Caki2 (cell line): ENCODE results near the gene RASA3. TPM values are rescaled to one million over a fixed set of nuclear protein-coding genes. Genes with fewer than 3 reads are reported as not detected.
"Not testable (repeated sequence)": the region's sequence is repeated elsewhere in the genome, so short reads cannot be mapped to it uniquely, and the experiment has no call there.

Source experiments
- DNase-seq: peaks from one replicate; pipeline ENCODE4 v3.0.0-alpha.2; 2015; ENCODE audit warnings: low read depth
- in situ Hi-C: cut with HindIII; loops from 2 replicates; pipeline ENCODE4 v1.10.0; 2016; ENCODE audit warnings: low sequenced_read_pairs, low pct_unique_long_range_greater_than_20kb, mixed read lengths
- total RNA-seq: library from RNA; depleted of rRNA; stranded (reverse); fragments of >200 nt; shearing (Covaris generic); gene quantifications from 2 replicates; pipeline ENCODE4 v1.2.3, GENCODE V29; 2014; ENCODE audit warnings: low replicate concordance; rRNA removed

Gene RASA3, protein sequence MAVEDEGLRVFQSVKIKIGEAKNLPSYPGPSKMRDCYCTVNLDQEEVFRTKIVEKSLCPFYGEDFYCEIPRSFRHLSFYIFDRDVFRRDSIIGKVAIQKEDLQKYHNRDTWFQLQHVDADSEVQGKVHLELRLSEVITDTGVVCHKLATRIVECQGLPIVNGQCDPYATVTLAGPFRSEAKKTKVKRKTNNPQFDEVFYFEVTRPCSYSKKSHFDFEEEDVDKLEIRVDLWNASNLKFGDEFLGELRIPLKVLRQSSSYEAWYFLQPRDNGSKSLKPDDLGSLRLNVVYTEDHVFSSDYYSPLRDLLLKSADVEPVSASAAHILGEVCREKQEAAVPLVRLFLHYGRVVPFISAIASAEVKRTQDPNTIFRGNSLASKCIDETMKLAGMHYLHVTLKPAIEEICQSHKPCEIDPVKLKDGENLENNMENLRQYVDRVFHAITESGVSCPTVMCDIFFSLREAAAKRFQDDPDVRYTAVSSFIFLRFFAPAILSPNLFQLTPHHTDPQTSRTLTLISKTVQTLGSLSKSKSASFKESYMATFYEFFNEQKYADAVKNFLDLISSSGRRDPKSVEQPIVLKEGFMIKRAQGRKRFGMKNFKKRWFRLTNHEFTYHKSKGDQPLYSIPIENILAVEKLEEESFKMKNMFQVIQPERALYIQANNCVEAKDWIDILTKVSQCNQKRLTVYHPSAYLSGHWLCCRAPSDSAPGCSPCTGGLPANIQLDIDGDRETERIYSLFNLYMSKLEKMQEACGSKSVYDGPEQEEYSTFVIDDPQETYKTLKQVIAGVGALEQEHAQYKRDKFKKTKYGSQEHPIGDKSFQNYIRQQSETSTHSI
- total RNA-seq = 11.4 and 11.5 TPM in 2 replicates

DNA sequence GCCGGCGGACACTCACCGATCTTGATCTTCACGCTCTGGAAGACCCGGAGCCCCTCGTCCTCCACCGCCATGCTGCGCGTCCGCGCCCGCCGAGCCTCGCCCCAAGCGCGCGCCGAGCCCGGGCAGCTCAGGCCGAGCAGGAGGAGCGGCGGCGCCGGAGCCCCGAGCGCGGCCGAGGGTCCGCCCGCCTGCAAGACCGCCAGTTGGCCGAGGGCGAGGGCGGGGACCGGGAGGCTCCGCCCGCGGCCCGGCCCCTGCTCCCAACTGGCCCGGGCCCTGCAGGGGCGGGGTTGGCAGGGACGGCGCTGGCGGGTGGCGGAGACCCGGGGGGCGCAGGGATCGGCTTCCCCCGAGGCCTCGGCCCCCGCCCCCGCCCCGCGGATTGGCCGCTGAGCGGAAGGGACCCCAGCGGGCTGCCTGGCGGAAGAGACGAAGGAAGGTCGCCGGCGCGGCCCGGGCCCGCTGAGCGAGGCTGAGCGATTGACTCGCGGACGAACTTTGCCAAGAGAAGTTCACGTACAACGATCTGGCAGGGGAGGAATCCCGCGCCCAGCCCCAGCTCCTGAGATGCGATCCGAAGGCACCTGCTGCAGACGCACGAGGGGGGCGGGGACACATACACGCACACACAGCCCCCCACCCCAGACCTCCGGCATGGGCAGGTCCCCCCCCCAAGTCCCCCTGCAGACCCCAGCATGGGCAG, at the start of gene RASA3:
Gene RASA3 (minus strand): TSS at position 205 of the 703 bp plus-strand sequence. CDS start 134 bp downstream, at position 71.
- in situ Hi-C loops = no loop called here
- DNase-seq = peak; percentile 64

DNA sequence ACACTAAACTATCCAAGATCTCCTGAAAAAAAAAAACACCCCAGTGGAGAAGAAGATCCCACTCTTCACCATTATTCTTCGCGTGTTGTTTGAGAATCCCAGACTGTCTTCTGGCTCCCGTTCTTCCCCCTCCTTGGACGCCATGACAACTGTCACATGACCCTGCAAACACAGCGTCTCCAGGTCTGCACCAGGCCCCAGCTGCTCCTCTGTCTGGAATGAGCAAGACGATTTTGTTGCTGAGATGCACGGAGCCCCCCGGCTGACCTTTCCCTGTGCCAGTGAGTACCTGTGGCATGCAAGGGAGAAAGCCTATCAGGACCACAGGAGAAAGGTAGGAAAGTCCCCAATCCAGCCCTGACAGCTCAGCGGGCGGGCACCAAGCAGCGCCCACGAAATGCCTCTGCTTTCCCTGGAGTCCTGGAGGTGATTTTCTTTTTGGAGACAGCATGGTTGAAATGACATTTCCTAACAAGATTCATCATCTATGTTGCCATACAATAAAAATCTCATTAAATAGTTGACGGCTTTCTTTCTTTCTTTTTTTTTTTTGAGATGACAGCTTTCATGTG, 46.8 kb upstream of the RASA3 start, which contains the start of gene CFAP97D2:
Gene CFAP97D2 (plus strand): TSS at position 171 of the 572 bp plus-strand sequence. CDS start 74 bp downstream, at position 245.
- in situ Hi-C loops = no loop called here
- no peak for DNase-seq

DNA sequence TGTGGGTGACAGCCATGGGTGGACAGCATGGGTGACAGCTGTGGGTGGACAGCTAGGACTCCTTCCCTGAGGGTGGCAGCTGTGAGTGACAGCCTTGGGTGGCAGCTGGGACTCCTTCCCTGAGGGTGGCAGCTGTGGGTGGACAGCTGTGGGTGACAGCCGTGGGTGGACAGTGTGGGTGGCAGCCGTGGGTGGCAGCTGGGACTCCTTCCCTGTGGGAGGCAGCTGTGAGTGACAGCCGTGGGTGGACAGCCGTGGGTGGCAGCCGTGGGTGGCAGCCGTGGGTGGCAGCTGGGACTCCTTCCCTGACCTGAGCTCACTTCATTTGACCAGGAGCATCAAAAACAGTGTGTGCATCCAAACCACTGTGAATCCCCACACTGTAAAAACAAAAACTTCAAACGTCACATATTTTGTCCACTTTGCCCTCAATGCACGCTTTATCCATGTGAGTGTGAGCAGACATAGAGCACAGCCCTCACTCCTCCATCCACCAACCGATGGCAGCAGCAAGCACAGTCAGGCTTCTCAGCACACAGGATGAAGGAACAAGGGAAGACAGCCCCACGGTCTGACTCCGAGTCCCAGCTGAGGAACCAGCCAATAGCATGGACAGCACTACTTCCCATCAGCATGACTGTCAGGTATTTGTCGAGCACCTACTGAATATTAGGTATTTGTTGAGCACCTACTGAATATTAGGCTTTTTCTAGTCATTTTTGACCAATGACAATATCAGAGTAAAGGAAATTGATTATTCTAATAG, 45.0 kb upstream of the RASA3 start:
- no peak for DNase-seq
- in situ Hi-C loops = no loop called here

DNA sequence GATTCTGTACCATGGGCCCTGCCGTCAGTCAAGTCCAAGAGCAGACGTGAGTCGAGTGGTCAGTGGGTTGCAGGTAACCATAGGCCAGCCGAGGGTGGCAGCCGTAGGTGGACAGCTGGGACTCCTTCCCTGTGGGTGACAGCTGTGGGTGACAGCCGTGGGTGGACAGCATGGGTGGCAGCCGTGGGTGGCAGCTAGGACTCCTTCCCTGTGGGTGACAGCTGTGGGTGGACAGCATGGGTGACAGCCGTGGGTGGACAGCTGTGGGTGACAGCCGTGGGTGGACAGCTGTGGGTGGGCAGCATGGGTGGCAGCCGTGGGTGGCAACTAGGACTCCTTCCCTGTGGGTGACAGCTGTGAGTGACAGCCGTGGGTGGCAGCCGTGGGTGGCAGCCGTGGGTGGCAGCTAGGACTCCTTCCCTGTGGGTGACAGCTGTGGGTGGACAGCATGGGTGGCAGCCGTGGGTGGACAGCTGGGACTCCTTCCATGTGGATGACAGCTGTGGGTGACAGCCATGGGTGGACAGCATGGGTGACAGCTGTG, 44.0 kb upstream of the RASA3 start:
- in situ Hi-C loops = not testable (repeated sequence)

DNA sequence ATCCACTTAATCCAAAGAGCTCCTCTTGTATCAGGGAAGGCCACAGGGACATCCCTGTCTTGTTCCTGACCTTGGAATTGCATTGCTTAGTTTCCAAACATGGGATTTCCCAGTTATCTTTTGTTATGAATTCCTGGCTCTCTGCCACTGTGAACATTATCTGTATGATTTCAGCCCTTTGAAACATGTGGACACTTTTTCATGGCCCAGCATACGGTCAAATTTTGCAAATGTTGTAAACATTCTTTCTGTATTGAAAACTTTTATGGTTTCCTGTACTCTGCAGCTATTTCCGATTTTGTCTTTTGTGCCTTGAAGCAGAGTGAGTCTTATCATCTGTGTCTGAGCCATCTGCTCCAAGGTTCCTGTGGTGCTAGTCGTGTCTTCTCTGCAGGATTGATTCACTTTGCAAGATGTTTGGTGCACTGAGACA, 42.1 kb upstream of the RASA3 start:
- in situ Hi-C loops = no loop called here
- no peak for DNase-seq

More for the DNA sequence above, 44.0 kb upstream of the RASA3 start:
- not testable (repeated sequence) for DNase-seq

DNA sequence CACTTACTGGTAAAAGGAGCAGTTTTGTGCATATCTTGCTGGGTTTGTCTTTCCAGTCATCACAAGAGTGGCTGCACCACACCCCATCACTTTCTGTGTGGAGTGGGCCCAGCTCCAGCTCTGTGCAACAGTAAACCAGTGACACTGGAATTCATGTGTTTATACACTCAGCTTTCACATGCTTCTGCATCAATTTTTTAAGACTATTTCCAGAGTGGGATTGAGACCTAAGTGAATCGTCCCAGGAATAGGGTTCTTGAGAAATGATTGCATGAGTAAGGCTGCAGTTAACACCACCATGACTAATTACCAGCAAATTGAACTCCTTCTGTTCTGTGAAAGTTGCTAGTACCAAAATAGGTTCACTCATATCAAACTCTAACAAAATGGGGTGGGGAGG, 41.3 kb upstream of the RASA3 start:
- in situ Hi-C loops = no loop called here
- no peak for DNase-seq

DNA sequence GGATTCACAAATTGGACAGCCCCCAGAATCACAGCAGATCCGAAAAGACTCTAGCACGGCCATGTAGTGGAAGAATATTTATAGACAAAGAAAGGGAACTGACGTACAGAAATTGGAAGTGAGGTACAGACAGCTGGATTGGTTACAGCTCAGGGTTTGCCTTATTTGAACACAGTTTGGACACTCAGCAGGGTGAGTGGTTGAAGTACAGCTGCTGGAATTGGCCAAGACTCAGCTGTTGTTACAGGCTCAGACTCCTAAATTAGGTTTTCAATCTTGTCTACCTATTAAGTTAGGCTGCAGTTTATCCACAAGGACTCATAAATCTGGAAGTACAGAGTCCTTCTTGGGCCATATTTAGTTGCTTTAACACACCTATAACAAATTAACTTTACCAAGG, 40.8 kb upstream of the RASA3 start:
- in situ Hi-C loops = no loop called here
- DNase-seq = no peak

DNA sequence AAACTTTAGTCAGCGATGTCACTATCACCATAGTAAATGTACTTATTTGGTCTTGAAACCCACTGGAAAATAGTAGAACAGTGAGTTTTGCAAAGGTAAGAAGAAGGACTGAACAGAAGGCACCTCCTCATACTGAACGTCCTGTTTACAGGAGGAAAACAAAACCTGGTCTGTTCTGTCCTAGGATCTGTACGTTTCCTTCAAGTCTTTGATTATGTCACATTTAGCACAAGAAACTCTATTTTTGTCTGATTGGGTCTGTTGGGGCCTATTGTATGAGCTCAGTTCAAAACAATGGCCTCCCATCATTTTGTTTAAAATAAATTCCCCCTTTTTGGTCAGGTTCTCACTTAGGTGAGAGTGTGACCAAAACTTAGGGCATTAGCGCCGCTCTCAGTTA, 35.5 kb upstream of the RASA3 start:
- DNase-seq = no peak
- in situ Hi-C loops = no loop called here

DNA sequence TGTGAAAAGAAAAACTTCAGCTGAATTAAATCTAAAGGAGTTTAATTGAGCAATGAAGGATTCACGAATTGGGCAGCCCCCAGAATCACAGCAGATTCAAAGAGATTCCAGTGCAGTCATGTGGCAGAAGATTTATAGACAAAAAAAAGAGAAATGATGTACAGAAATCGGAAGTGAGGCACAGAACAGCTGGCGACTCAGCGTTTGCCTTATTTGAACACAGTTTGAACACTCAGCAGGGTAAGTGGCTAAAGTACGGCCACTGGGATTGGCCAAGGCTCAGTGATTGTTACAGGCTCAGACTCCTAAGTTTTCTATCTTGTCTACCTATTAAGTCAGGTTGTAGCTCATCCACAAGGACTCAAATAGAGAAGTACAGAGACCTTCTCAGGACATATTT, 35.0 kb upstream of the RASA3 start:
- in situ Hi-C loops = no loop called here
- no peak for DNase-seq

DNA sequence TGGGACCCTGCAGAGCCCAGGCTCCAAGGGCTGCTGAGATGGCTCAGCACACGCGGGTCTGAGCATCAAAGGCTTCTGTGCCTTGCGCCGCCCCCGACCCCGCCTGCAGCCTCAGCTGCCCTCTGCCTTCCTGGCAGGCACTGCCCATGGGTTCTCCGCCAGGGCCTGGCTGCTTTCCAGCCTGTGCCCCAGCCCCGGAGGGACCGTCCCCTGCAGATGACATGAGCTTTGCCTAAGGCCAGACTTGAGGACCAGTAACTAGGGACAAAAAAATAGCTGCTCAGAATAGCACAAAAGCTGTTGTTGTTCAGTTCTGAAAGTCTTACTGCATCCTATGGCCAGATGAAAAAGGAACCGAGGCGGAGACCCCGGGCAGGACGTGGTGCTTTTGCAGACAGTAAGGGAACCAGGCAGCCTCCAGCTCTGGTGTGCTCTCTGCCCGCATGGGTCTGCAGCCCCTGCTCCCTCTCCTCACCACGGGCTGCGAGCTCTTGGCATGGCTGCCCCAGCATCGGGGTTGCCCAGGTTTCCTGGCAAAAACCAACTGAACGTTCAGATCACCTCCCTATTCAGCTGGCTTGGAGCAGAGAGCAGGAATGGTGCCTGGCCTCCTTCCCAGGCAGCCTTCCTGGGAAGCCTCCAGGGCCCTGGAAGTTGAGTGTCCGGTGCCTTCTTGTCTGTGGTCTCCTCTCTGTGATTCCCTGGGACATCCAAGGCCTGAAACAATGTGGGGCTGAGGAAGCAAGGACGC, 34.1 kb upstream of the RASA3 start:
- no peak for DNase-seq
- in situ Hi-C loops = no loop called here

DNA sequence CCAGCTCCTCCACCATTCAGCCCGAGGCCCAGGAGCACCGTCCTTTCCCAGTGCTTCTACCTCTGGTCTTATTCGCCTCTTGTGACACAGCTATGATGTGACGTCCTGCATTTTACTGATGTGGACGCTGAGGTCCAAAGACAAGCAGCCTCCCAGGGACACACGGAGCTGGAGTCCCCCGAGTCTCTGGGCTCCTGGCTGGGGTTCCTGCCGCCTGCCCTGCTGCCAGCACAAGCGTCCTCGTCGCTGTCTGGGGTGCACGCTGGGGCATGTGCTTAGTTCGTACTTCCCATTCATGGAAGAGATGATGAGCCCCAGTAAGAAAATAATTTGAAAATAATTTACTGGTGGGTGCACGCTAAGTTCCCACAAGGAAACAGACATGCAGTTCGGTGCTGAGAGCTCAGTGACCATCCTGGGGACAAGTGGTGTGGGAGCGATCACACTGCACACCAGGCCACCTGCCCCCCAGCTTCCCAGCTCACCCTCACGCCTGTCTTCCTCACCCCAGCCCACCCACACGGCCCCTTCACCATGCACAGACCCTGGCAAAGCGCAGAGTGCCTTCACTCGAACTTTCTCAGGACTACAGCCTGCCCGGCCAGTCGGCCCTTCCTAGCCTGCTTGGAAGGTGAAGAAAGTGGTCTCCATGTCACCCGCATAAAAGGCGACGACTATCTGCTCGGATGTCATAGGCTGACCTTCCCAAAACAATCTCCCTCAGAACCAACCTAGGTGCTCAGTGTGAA, 32.4 kb upstream of the RASA3 start:
- DNase-seq = no peak
- in situ Hi-C loops = no loop called here

DNA sequence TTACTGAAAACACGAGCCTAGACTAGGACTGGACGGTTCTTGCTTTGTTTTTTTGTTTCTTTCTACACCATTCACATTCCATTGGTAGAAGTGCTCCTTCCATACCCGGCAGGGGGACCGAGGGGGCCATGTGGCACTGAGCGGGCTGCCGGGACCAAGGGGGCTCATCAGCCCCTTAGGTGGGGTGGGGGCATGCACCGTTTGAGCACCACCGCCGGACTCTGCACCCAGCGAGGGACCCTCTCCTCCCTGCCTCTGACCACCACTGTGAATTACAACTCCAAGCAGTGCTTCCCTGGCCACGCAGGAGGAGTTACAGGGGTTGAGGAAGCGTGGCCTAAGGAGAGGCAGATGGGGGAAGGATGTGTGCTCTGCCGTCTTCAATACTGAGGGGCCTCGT, 31.6 kb upstream of the RASA3 start:
- in situ Hi-C loops = no loop called here
- DNase-seq = no peak

DNA sequence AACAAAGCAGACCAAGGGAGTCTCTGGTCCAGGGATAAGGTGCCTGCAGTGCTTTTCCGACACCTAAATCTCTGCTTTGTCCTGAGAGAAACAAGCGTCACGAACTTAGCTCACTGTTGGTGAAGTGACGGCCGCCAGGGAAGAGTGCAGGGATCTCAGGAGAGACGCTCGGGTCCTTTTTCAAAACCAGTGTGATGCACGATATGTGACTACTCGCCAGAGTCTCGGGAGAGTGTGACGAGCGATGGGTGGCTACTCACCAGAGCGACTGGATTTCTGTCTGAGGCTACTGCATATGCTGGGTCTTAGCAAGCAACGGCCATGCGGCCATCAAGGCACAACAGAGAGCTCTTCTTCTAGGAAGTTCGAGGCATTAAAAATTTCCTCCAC, 30.1 kb upstream of the RASA3 start:
- no peak for DNase-seq
- in situ Hi-C loops = no loop called here

DNA sequence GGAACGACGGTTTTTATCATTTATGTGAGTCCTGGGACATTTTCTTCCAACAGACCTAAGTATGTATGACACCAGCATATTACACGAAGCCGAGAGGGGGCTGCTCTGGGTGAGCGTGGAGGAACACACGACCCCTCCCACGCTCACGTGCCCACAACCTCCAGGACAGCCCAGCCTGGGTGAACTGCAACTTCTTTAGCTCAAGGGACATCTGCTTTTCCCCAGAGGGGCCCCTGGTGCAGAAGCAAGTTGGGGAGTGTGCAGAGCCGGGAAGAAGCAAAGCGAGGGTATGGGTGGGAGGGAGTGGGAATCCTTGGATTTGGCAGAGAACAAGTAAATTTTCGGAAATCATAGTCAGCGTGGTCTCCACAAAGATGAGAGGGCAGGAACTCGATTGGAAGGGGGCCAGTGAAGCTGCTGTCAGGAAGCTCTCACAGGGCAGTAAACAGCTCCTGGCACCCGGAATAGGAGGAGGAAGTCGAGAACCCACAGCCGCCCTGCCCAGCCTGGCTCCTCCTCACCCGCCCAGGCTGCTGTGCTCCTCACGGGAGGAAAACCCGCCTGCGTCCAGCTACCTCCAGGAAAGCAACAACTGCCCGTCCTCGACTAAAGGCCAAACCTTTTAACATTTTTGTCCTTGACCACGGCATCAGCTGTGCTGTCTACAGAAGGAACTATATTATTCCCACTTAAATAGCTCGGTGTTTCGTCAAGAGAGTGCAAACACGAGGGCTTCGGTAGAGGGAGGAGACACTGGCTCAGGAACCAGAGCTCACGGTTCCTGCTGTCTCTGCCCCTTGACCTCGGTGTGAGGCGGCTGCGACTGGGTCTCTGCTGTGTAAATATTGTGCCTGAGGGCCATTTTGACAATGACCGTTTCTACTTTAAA, 29.5 kb upstream of the RASA3 start:
- in situ Hi-C loops = no loop called here
- no peak for DNase-seq

DNA sequence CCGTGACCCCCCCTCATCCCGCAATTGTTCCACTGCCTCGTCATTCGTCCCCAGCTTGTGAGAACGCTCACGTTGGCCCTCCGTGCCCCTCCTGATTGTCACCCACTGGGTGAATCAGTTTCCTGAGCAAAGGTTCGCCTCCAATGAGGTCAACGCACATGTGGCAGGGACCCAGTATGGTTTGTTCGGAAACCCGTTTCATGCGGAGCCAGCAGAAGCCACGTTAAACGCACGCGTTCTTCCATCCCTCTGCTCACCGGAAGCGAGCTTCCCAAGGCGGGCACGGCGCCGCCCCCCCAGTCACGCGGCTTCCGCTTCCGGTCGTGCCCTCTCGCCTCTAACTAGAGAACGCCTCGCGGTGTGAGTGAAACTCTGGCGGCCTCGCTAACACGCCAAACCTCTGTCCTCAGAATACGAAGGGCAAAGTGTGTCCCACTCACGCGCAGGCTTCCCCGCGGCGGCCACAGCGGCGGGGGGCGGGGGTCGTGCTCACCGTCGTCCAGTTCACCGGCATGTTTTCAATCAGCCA, 28.7 kb upstream of the RASA3 start:
- in situ Hi-C loops = no loop called here
- DNase-seq = no peak
